ENCODE results near the gene ZNF407.

DNA sequence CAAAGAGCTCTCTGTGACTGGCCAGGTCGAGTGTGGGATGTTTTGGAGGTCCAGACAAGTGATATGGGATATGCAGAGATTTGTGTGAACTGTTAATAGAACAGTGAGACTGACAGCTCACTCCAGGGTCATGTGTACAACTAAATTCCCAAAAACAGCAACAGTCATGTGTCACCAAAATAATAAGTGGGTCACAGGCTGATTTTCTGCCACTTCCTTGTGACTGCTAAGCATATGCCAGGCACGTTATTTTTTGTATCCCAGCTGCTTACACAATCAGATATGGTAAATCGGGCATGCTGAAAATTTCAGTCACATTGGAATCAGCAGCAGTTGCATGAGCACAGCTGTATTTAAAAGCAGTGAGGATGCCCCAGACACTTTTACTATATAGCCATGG, 412.6 kb downstream of the ZNF407 start:
- TF ChIP-seq ARNT (IDR thresholded peaks at IDR 0.05): no peak
- TF ChIP-seq SP1 (IDR thresholded peaks at IDR 0.05): no peak
